Chondrocyte (in vitro differentiated cells): ENCODE measurements around the gene C14orf180. TPM values are rescaled to one million over a fixed set of nuclear protein-coding genes. Genes with fewer than 3 reads are reported as not detected.

ENCODE experiments used
- DNase-seq: peaks from one replicate; pipeline ENCODE4 v3.0.0; 2021; ENCODE audit warnings: mixed read lengths, low spot score
- H3K27ac Mint-ChIP-seq: one replicate; pipeline ENCODE4 v1.8.0; 2021; ENCODE audit warnings: mild to moderate bottlenecking, moderate library complexity, mixed read lengths; ENCODE audit not compliant: unreplicated experiment
- H3K27me3 Mint-ChIP-seq: 2 replicates; pipeline ENCODE4 v1.8.0; 2021; ENCODE audit warnings: low read depth, mixed read lengths
- H3K36me3 Mint-ChIP-seq: 2 replicates; pipeline ENCODE4 v1.8.0; 2021; ENCODE audit warnings: low read depth, mixed read lengths
- H3K4me1 Mint-ChIP-seq: 2 replicates; pipeline ENCODE4 v1.8.0; 2021; ENCODE audit warnings: low read depth, mild to moderate bottlenecking, mixed read lengths
- H3K4me3 Mint-ChIP-seq: one replicate; pipeline ENCODE4 v1.8.0; 2021; ENCODE audit warnings: mild to moderate bottlenecking, moderate library complexity, mixed read lengths; ENCODE audit not compliant: unreplicated experiment
- H3K9me3 Mint-ChIP-seq: 2 replicates; pipeline ENCODE4 v1.8.0; 2021; ENCODE audit warnings: low read depth, mixed read lengths
- CTCF ChIP-seq: fragments of 200-600 bp; sonication (generic); IDR thresholded peaks from 2 replicates; pipeline ENCODE4 v1.5.0; 2021; ENCODE audit warnings: antibody characterized with exemption, mild to moderate bottlenecking, moderate library complexity
- total RNA-seq: library from RNA; stranded (reverse); gene quantifications from 3 replicates; pipeline ENCODE4 v1.2.1, GENCODE V29; 2021

The C14orf180 gene
- total RNA-seq, 1 donor from 2014 or later: not detected

- Mint-ChIP-seq H3K27me3 (peaks cover 43% of the 10 kb centered on the region), H3K4me3 (no peak overlapping the region), H3K9me3 (no peaks in the 10 kb centered on the region), H3K27ac (no peak overlapping the region), H3K4me1 (peaks cover 8% of the 10 kb centered on the region), H3K36me3 (no peaks in the 10 kb centered on the region)
- peak; percentile 66 for DNase-seq
- no peak for TF ChIP-seq CTCF
These were observed 21.2 kb downstream of the C14orf180 start for GRCh38 chr14:104600805-104601204.

- peaks cover 8% of the 10 kb centered on the region for H3K4me1 Mint-ChIP-seq
- H3K27ac Mint-ChIP-seq: no peak overlapping the region
- TF ChIP-seq CTCF: no peak
- H3K9me3 Mint-ChIP-seq: no peaks in the 10 kb centered on the region
- peak; percentile 62 for DNase-seq
- H3K36me3 Mint-ChIP-seq: no peaks in the 10 kb centered on the region
- no peak overlapping the region for H3K4me3 Mint-ChIP-seq
- H3K27me3 Mint-ChIP-seq: peaks cover 48% of the 10 kb centered on the region
These were observed 22.2 kb downstream of the C14orf180 start for GRCh38 chr14:104601786-104602185.

- H3K27me3 Mint-ChIP-seq: peaks cover 52% of the 10 kb centered on the region
- no peaks in the 10 kb centered on the region for H3K36me3 Mint-ChIP-seq
- peak; percentile 54 for DNase-seq
- H3K4me1 Mint-ChIP-seq: peaks cover 8% of the 10 kb centered on the region
- no peak for TF ChIP-seq CTCF
- no peak overlapping the region for H3K4me3 Mint-ChIP-seq
- no peak overlapping the region for H3K27ac Mint-ChIP-seq
- no peaks in the 10 kb centered on the region for H3K9me3 Mint-ChIP-seq
These were observed 22.9 kb downstream of the C14orf180 start for GRCh38 chr14:104602315-104602932.

- Mint-ChIP-seq H3K9me3 (no peaks in the 10 kb centered on the region), H3K36me3 (no peaks in the 10 kb centered on the region), H3K27me3 (peaks cover 55% of the 10 kb centered on the region)
These were observed 23.4 kb downstream of the C14orf180 start for GRCh38 chr14:104602933-104603325.

GRCh38 chr14:104603711-104604401 lies 24.3 kb downstream of the C14orf180 start:
- H3K27ac Mint-ChIP-seq: no peak overlapping the region
- no peak for TF ChIP-seq CTCF
- peak overlapping the region; percentile 73 for H3K4me3 Mint-ChIP-seq
- H3K9me3 Mint-ChIP-seq: no peaks in the 10 kb centered on the region
- H3K4me1 Mint-ChIP-seq: peaks cover 8% of the 10 kb centered on the region
- H3K27me3 Mint-ChIP-seq: peaks cover 59% of the 10 kb centered on the region
- H3K36me3 Mint-ChIP-seq: no peaks in the 10 kb centered on the region
- no peak for DNase-seq

More at GRCh38 chr14:104602933-104603325, 23.4 kb downstream of the C14orf180 start:
- DNase-seq: no peak
- peaks cover 8% of the 10 kb centered on the region for H3K4me1 Mint-ChIP-seq
- H3K4me3 Mint-ChIP-seq: no peak overlapping the region
- H3K27ac Mint-ChIP-seq: no peak overlapping the region
- no peak for TF ChIP-seq CTCF
